22Rv1 (cell line): ENCODE data around the gene THRA.

Source experiments
- H3K27ac ChIP-seq: fragments of 450-650 bp; 2 replicates; pipeline ENCODE4 v1.5.1; 2017
- CTCF ChIP-seq: fragments of 450-650 bp; IDR thresholded peaks from 2 replicates; pipeline ENCODE4 v1.5.1; 2017; ENCODE audit warnings: mild to moderate bottlenecking
- ZFX ChIP-seq: fragments of 450-650 bp; IDR thresholded peaks from 2 replicates; pipeline ENCODE4 v1.6.1; 2017; ENCODE audit warnings: antibody characterized with exemption, borderline replicate concordance

The THRA gene

GRCh38 chr17:40068129-40068581 is 5.4 kb downstream of the THRA start:
- TF ChIP-seq ZFX, result no peak
- no peak for TF ChIP-seq CTCF
- H3K27ac ChIP-seq, result no peak overlapping the region

- no peak for TF ChIP-seq ZFX
- no peak for TF ChIP-seq CTCF
- peak overlapping the region; percentile 57 for H3K27ac ChIP-seq
Observed at GRCh38 chr17:40068584-40068916, 5.8 kb downstream of the THRA start.

GRCh38 chr17:40068917-40069750 is 6.4 kb downstream of the THRA start:
- TF ChIP-seq CTCF (no peak), ZFX (no peak)
- H3K27ac ChIP-seq, result peak overlapping the region; percentile 57

- H3K27ac ChIP-seq, result peak overlapping the region; percentile 57
- TF ChIP-seq ZFX (no peak), CTCF (peak; percentile 51)
Observed at GRCh38 chr17:40069751-40070708, 7.3 kb downstream of the THRA start.

- TF ChIP-seq CTCF (no peak), ZFX (no peak)
- H3K27ac ChIP-seq, result no peak overlapping the region
Observed at GRCh38 chr17:40070709-40071312, 8.0 kb downstream of the THRA start.

GRCh38 chr17:40071313-40072039 is 8.7 kb downstream of the THRA start:
- TF ChIP-seq CTCF (no peak), ZFX (no peak)
- H3K27ac ChIP-seq, result peak overlapping the region; percentile 27
